A673 (cell line): ENCODE data around the gene SGCD.

Experiments used
- EZH2 ChIP-seq: fragments of 200-600 bp; sonication (generic); IDR thresholded peaks from 2 replicates; pipeline ENCODE4 v1.6.1; 2017; ENCODE audit warnings: borderline replicate concordance, low read depth, mild to moderate bottlenecking, mixed read lengths, antibody characterized with exemption, low read length; ENCODE audit not compliant: poor library complexity, severe bottlenecking
- TF ChIP-seq, protein P1 (sequence below): fragments of 300-800, 200-600 bp; sonication (generic); conservative IDR thresholded peaks from 2 replicates; pipeline ENCODE4 v1.5.1; 2017; ENCODE audit warnings: low read depth, mild to moderate bottlenecking, antibody characterized with exemption, low read length, moderate library complexity, mixed read lengths

DNA sequence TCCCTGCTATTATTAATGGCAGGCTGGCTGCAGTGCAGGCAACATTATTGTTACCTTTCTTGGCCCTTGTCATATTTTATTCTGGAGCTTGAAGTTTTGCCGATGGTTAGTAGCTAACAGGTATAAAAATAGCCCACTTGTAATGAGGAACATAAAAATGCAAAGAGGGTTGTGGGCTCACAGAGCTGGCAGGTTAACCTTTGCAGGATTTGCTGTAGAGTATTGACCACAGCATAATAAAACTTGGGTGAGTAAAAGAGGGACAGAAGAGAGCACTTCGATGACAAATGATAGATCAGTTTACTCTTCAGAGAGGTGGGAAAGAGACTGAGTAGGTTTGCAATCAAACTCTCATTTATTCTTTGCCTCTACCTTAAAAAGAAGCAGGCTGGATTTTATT lies 49.7 kb upstream of the SGCD start:
- TF ChIP-seq, protein P1, sequence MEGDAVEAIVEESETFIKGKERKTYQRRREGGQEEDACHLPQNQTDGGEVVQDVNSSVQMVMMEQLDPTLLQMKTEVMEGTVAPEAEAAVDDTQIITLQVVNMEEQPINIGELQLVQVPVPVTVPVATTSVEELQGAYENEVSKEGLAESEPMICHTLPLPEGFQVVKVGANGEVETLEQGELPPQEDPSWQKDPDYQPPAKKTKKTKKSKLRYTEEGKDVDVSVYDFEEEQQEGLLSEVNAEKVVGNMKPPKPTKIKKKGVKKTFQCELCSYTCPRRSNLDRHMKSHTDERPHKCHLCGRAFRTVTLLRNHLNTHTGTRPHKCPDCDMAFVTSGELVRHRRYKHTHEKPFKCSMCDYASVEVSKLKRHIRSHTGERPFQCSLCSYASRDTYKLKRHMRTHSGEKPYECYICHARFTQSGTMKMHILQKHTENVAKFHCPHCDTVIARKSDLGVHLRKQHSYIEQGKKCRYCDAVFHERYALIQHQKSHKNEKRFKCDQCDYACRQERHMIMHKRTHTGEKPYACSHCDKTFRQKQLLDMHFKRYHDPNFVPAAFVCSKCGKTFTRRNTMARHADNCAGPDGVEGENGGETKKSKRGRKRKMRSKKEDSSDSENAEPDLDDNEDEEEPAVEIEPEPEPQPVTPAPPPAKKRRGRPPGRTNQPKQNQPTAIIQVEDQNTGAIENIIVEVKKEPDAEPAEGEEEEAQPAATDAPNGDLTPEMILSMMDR, result no peak
- no peak for TF ChIP-seq EZH2
